Measurements from ENCODE around the gene YES1. TPM values are rescaled to one million over a fixed set of nuclear protein-coding genes. Genes with fewer than 3 reads are reported as not detected.

YES1 gene
- total and polyA plus RNA-seq, 2 of the 8 experiments (the other 6 are each of a cell fraction or from before 2014, with no cell fraction given): 14.8 to 94.3 TPM

GRCh38 chr18:824179-824578 is 12.1 kb upstream of the YES1 start:
- H3K27me3 ChIP-seq (replicated peaks in 1 of 4; ENCODE audit: control insufficient read depth in 3 of 4, extremely low read depth in 1 of 4, insufficient read depth in 3 of 4, low read length in 3 of 4): no peaks in the 10 kb centered on the region
- no peak overlapping the region for H3K4ac ChIP-seq (replicated peaks; ENCODE audit: insufficient read length, low read depth, low read length)
- H3K14ac ChIP-seq (ENCODE audit: insufficient read length): no peak overlapping the region
- H3K4me3 ChIP-seq (ENCODE audit: extremely low read depth in 1 of 4, insufficient read depth in 2 of 4, low read depth in 3 of 4, low read length in 4 of 4): no peak overlapping the region
- H4K91ac ChIP-seq (replicated peaks; ENCODE audit: insufficient read length, low read length): no peak overlapping the region
- H2BK12ac ChIP-seq (ENCODE audit: low read depth, low read length): no peak overlapping the region
- FAIRE-seq (no peak), DNase-seq (ENCODE audit: low read depth in 1 of 2, low spot score in 2 of 2) (no peak)
- no peaks in the 10 kb centered on the region for H3K23me2 ChIP-seq (ENCODE audit: low read depth, low read length)
- no peak overlapping the region for H2BK5ac ChIP-seq (ENCODE audit: low read depth, low read length)
- no peak overlapping the region for H3K56ac ChIP-seq (replicated peaks; ENCODE audit: insufficient read length, low read depth, low read length)
- no peak overlapping the region for H2AK5ac ChIP-seq (ENCODE audit: low read depth, low read length)
- H3K79me1 ChIP-seq (ENCODE audit: low read depth, low read length): no peaks in the 10 kb centered on the region
- 97% methylated on average over 2 of the region's 2 CpGs; no CpG with 5 or more reads in 1 of the 2 experiments for WGBS, 2 experiments (ENCODE audit: extremely low coverage in 1 of 2, insufficient coverage in 1 of 2, insufficient read length in 1 of 2, insufficient replicate concordance in 2 of 2, low coverage in 1 of 2, low lambda C conversion rate in 2 of 2, missing lambda C conversion rate in 1 of 2)
- H2BK20ac ChIP-seq (ENCODE audit: low read length): no peak overlapping the region
- CTCF ChIA-PET (ENCODE audit: partially characterized antibody): interaction anchor here (1.5 to 1.6 kb wide), 2 partner anchors 8 to 15 kb away, joined by 6 to 9 read pairs; no protein-coding TSS in a partner anchor
- no peak overlapping the region for H2BK15ac ChIP-seq (ENCODE audit: low read length)
- no peaks in the 10 kb centered on the region for H3K4me1 ChIP-seq (replicated peaks in 1 of 4; ENCODE audit: control insufficient read depth in 3 of 4, insufficient read depth in 4 of 4, low read length in 3 of 4)
- no peaks in the 10 kb centered on the region for H3K79me2 ChIP-seq (ENCODE audit: control insufficient read depth in 1 of 2, insufficient read depth in 2 of 2, low read length in 2 of 2)
- no peak overlapping the region for H3K18ac ChIP-seq (ENCODE audit: extremely low read depth, low read length)
- H3K23ac ChIP-seq (ENCODE audit: insufficient read length): no peak overlapping the region
- TF ChIP-seq KDM5A (IDR thresholded peaks at IDR 0.05; ENCODE audit: low read length) (no peak), RAD21 (IDR thresholded peaks at IDR 0.05 in 1 of 2, conservative IDR thresholded peaks at IDR 0.05 in 1 of 2; ENCODE audit: low read depth in 2 of 2, low read length in 2 of 2) (no peak), ASH2L (IDR thresholded peaks at IDR 0.05; ENCODE audit: low read length) (no peak), FOSL1 (IDR thresholded peaks at IDR 0.05; ENCODE audit: insufficient read depth, low read depth, low read length) (no peak), SUZ12 (IDR thresholded peaks at IDR 0.05; ENCODE audit: low read length) (no peak), TEAD4 (IDR thresholded peaks at IDR 0.05; ENCODE audit: low read depth, low read length) (no peak), CREB1 (IDR thresholded peaks at IDR 0.05) (no peak), TCF12 (IDR thresholded peaks at IDR 0.05; ENCODE audit: low read depth, low read length) (no peak), BRCA1 (IDR thresholded peaks at IDR 0.05; ENCODE audit: low read depth, low read length) (no peak), PHF8 (conservative IDR thresholded peaks at IDR 0.05; ENCODE audit: low read depth, low read length) (no peak)
- no peaks in the 10 kb centered on the region for H3K9me3 ChIP-seq (ENCODE audit: insufficient read depth in 2 of 2, low read depth in 1 of 2, low read length in 1 of 2)
- H3K36me3 ChIP-seq (ENCODE audit: control insufficient read depth in 2 of 4, insufficient read depth in 4 of 4, low read length in 3 of 4): no peaks in the 10 kb centered on the region
- H3K4me2 ChIP-seq (ENCODE audit: insufficient read depth in 1 of 2, low read depth in 2 of 2, low read length in 2 of 2): no peak overlapping the region
- H2BK120ac ChIP-seq (replicated peaks; ENCODE audit: low read depth, low read length): no peak overlapping the region
- no peak overlapping the region for H3K27ac ChIP-seq (ENCODE audit: low read depth, low read length)
- H4K8ac ChIP-seq (ENCODE audit: extremely low read depth, insufficient read depth, low read length): no peak overlapping the region
- H2AFZ ChIP-seq (ENCODE audit: low read length): no peak overlapping the region
- H3K9ac ChIP-seq (replicated peaks in 1 of 4; ENCODE audit: extremely low read depth in 1 of 4, low read depth in 3 of 4, low read length in 3 of 4): no peak overlapping the region
- H4K5ac ChIP-seq (ENCODE audit: insufficient read length, low read depth, low read length): no peak overlapping the region
- POLR2A ChIA-PET (ENCODE audit: partially characterized antibody): interaction anchor here (1.3 to 1.9 kb wide), 2 partner anchors 9 to 11 kb away, joined by 3 to 6 read pairs; no protein-coding TSS in a partner anchor
- no peaks in the 10 kb centered on the region for H4K20me1 ChIP-seq (replicated peaks in 1 of 2; ENCODE audit: control insufficient read depth in 1 of 2, insufficient read depth in 2 of 2, low read length in 2 of 2)
